Esophagus muscularis mucosa (tissue), 4 donors: ENCODE measurements around the gene MELTF. TPM values are rescaled to one million over a fixed set of nuclear protein-coding genes. Genes with fewer than 3 reads are reported as not detected.

Source experiments
- DNase-seq: peaks from one replicate; pipeline ENCODE4 v3.0.0-alpha.2; 2017; ENCODE audit errors: extremely low spot score
- H3K27ac ChIP-seq, 4 donors: fragments of 200-600 bp; sonication (generic); replicated peaks in 1 of 4; 1 replicate in 3 of 4; 2 replicates in 1 of 4; pipeline ENCODE4 v1.5.1; 2016 to 2019; ENCODE audit warnings: mild to moderate bottlenecking in 1 of 4
- H3K27me3 ChIP-seq, 4 donors: fragments of 200-600 bp; sonication (generic); one replicate each; pipeline versions ENCODE4 v1.5.1 to v1.6.0; 2016 to 2019
- H3K36me3 ChIP-seq, 4 donors: fragments of 200-600 bp; sonication (generic); one replicate each; pipeline ENCODE4 v1.5.1; 2016 to 2019
- H3K4me1 ChIP-seq, 4 donors: fragments of 200-600 bp; sonication (generic); one replicate each; pipeline ENCODE4 v1.5.1; 2016 to 2019
- H3K4me3 ChIP-seq, 4 donors: fragments of 200-600 bp; sonication (generic); 1 replicate in 2 of 4; 2 replicates in 2 of 4; pipeline ENCODE4 v1.5.1; 2016 to 2019; ENCODE audit warnings: mild to moderate bottlenecking in 4 of 4, moderate library complexity in 1 of 4
- H3K9me3 ChIP-seq, 4 donors: fragments of 200-600 bp; sonication (generic); 1 replicate in 3 of 4; 2 replicates in 1 of 4; pipeline ENCODE4 v1.5.1; 2016 to 2019
- CTCF ChIP-seq, 3 experiments: fragments of 200-600 bp in 2 of 3; fragments of 450-650 bp in 1 of 3; sonication (generic) in 2 of 3; IDR thresholded peaks; one replicate each; pipeline ENCODE4 v1.5.1; 2017 to 2019; ENCODE audit warnings: antibody characterized with exemption in 3 of 3, mild to moderate bottlenecking in 2 of 3, moderate library complexity in 1 of 3
- EP300 ChIP-seq: sonication (generic); formaldehyde crosslinking; IDR thresholded peaks from one replicate; pipeline ENCODE4 v1.6.1; 2017; ENCODE audit warnings: antibody characterized with exemption
- POLR2A ChIP-seq: fragments of 450-650 bp; IDR thresholded peaks from one replicate; pipeline ENCODE4 v1.6.1; 2017; ENCODE audit warnings: antibody characterized with exemption, moderate library complexity, mild to moderate bottlenecking, low read depth
- POLR2AphosphoS5 ChIP-seq, 2 donors: sonication (generic); formaldehyde crosslinking; IDR thresholded peaks; one replicate each; pipeline ENCODE4 v1.6.1; 2017; ENCODE audit warnings: antibody characterized with exemption in 2 of 2
- WGBS: methylation state at CpG from one replicate; pipeline ENCODE4 v1.1.5; 2018; 5-methylcytosine and 5-hydroxymethylcytosine counted together
- intact Hi-C: fragments of 100-400 bp; cut with DNase I; formaldehyde crosslinking; loops from one replicate; pipeline ENCODE4 v1.15.1; 2023
- total RNA-seq, 4 donors: library from RNA; depleted of rRNA; stranded (reverse); fragments of >200 nt; gene quantifications; one replicate each; pipeline versions ENCODE4 v1.1.0 to v1.2.1, GENCODE V29; 2016

MELTF gene
- total RNA-seq, 4 donors from 2014 or later, result 3.6 to 9.1 (median 4.5) TPM

DNA sequence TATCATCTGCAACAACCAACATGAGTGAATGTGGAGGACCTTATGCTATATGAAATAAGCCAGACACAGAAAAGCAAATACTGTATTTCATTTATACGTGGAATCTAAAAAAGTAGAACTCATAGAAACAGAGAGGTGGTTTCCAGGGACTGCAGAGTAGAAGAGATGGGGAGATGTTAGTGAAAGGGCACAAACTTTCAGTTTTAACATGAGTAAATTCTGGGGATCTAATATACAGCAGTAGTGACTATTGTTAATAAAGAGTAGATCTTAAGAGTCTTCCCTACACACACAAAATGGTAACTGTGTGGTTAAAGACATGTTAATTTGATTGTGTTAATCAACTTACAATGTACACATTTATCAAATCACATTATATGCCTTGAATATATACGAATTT lies 20.9 kb upstream of the MELTF start:
- intact Hi-C loops, result no loop called here
- no peak for DNase-seq
- Histone ChIP-seq H3K4me1 (no peaks in the 10 kb centered on the region), H3K36me3 (peaks cover 33 to 76% (median 46%) of the 10 kb centered on the region in 4 donors), H3K27me3 (no peaks in the 10 kb centered on the region), H3K9me3 (no peaks in the 10 kb centered on the region), H3K27ac (no peak overlapping the region), H3K4me3 (no peak overlapping the region)
- WGBS, result 90% methylated on average over 2 of the region's 2 CpGs
- no peak for TF ChIP-seq CTCF (IDR thresholded peaks at IDR 0.05)
- no peak for TF ChIP-seq EP300
- TF ChIP-seq POLR2A, result no peak
- no peak for TF ChIP-seq POLR2AphosphoS5 (IDR thresholded peaks at IDR 0.05)

GRCh38 chr3:197042539-197042938 lies 12.9 kb upstream of the MELTF start:
- Histone ChIP-seq H3K9me3 (no peaks in the 10 kb centered on the region), H3K4me1 (peaks cover 0 to 11% (median 3%) of the 10 kb centered on the region in 4 donors), H3K27me3 (no peaks in the 10 kb centered on the region), H3K36me3 (peaks cover 7 to 29% (median 18%) of the 10 kb centered on the region in 4 donors), H3K4me3 (no peak overlapping the region), H3K27ac (no peak overlapping the region)
- no peak for DNase-seq
- intact Hi-C loops, result no loop called here
- WGBS, result 89% methylated on average over 4 of the region's 4 CpGs
- TF ChIP-seq EP300, result no peak
- TF ChIP-seq POLR2A, result no peak
- no peak for TF ChIP-seq CTCF (IDR thresholded peaks at IDR 0.05)
- no peak for TF ChIP-seq POLR2AphosphoS5 (IDR thresholded peaks at IDR 0.05)

DNA sequence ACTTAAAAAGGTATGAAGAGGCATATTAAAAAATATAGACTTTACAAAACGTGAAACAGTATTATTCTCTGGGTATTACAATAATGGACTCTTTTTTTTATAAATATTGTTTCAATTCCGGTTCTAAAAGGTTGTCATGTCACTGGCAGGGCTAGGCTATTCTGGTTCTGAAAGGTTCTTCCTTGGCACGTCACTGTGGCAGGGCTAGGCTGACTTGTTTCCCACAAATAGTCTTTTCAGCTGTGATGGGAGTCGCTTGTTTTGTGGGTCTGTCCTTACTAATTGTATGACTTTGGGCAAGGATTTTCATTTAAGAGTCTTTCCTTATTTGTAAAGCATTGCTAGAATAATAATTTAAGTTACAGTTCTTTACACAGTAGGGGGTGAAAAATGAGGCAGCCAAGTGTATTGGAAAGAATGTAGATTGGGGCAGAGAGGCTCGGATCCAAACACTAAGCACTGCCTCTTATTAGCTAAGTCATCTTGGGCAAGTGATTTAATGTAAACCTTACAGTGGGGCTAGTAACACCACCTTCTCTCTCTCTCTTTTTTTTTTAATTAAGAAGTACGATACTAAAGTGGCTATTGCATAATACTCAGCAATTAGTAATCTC lies 12.4 kb upstream of the MELTF start:
- 54% methylated on average over 6 of the region's 6 CpGs for WGBS
- no peaks in the 10 kb centered on the region for H3K9me3 ChIP-seq
- H3K4me3 ChIP-seq, result no peak overlapping the region
- peaks cover 0 to 11% (median 3%) of the 10 kb centered on the region in 4 donors for H3K4me1 ChIP-seq
- intact Hi-C loops, result no loop called here
- H3K36me3 ChIP-seq, result peaks cover 6 to 29% (median 18%) of the 10 kb centered on the region in 4 donors
- DNase-seq, result no peak
- no peaks in the 10 kb centered on the region for H3K27me3 ChIP-seq
- no peak overlapping the region for H3K27ac ChIP-seq
- TF ChIP-seq EP300 (no peak), POLR2A (no peak), POLR2AphosphoS5 (IDR thresholded peaks at IDR 0.05) (no peak), CTCF (IDR thresholded peaks at IDR 0.05) (no peak)

GRCh38 chr3:197040658-197041057 lies 11.0 kb upstream of the MELTF start:
- no peaks in the 10 kb centered on the region for H3K9me3 ChIP-seq
- H3K36me3 ChIP-seq, result peaks cover 0 to 18% (median 9%) of the 10 kb centered on the region in 4 donors
- WGBS, result 59% methylated on average over 4 of the region's 4 CpGs
- H3K4me1 ChIP-seq, result peaks cover 0 to 11% (median 3%) of the 10 kb centered on the region in 4 donors
- no peak overlapping the region for H3K27ac ChIP-seq
- no peaks in the 10 kb centered on the region for H3K27me3 ChIP-seq
- DNase-seq, result no peak
- intact Hi-C loops, result no loop called here
- H3K4me3 ChIP-seq, result no peak overlapping the region
- TF ChIP-seq CTCF (IDR thresholded peaks at IDR 0.05), result no peak
- no peak for TF ChIP-seq EP300
- no peak for TF ChIP-seq POLR2A
- no peak for TF ChIP-seq POLR2AphosphoS5 (IDR thresholded peaks at IDR 0.05)
